HFFc6 (cell line): ENCODE data around the gene UPP2. TPM values are rescaled to one million over a fixed set of nuclear protein-coding genes. Genes with fewer than 3 reads are reported as not detected.

Source experiments
- DNase-seq: peaks from one replicate; pipeline ENCODE4 v3.0.0-alpha.2; 2018
- H3K27ac Mint-ChIP-seq: 2 replicates; pipeline ENCODE4 v1.8.0; 2020; ENCODE audit warnings: mild to moderate bottlenecking, mixed read lengths
- H3K27me3 Mint-ChIP-seq: 2 replicates; pipeline ENCODE4 v1.8.0; 2021; ENCODE audit warnings: mild to moderate bottlenecking, moderate library complexity, mixed read lengths; ENCODE audit not compliant: insufficient read depth
- H3K36me3 Mint-ChIP-seq: 2 replicates; pipeline ENCODE4 v1.8.0; 2021; ENCODE audit warnings: low read depth, mixed read lengths
- H3K4me1 Mint-ChIP-seq: 2 replicates; pipeline ENCODE4 v1.8.0; 2020; ENCODE audit warnings: low read depth, mixed read lengths
- H3K4me3 Mint-ChIP-seq: 2 replicates; pipeline ENCODE4 v1.8.0; 2020; ENCODE audit warnings: mild to moderate bottlenecking, moderate library complexity, mixed read lengths
- H3K9me3 Mint-ChIP-seq: 2 replicates; pipeline ENCODE4 v1.8.0; 2020; ENCODE audit warnings: mild to moderate bottlenecking, mixed read lengths
- CTCF ChIP-seq: fragments of 200-600 bp; sonication (generic); IDR thresholded peaks from 2 replicates; pipeline ENCODE4 v1.5.0; 2021; ENCODE audit warnings: antibody characterized with exemption, mild to moderate bottlenecking
- total RNA-seq, 6 experiments: library from RNA; stranded (reverse); fragmentation: NEBNext Ultra II Directional; extraction: Animal tissue kit (Norgen Biotek cat#: 25700); gene quantifications; 2 replicates in 1 of 6; 3 replicates in 5 of 6; pipeline ENCODE4 v1.2.3, GENCODE V29; 2021

UPP2 gene
- total RNA-seq, 6 experiments from 2014 or later = not detected

GRCh38 chr2:158174956-158175355, 73.3 kb downstream of the UPP2 start:
- TF ChIP-seq CTCF = no peak
- Mint-ChIP-seq H3K27me3 (peaks cover 2% of the 10 kb centered on the region), H3K4me1 (no peaks in the 10 kb centered on the region; the same call in 1 of the 2 replicates), H3K9me3 (no peaks in the 10 kb centered on the region), H3K36me3 (no peaks in the 10 kb centered on the region), H3K4me3 (no peak overlapping the region), H3K27ac (no peak overlapping the region)
- no peak for DNase-seq

- no peaks in the 10 kb centered on the region for H3K9me3 Mint-ChIP-seq
- no peak for DNase-seq
- no peak for TF ChIP-seq CTCF
- no peaks in the 10 kb centered on the region; the same call in 1 of the 2 replicates for H3K4me1 Mint-ChIP-seq
- H3K4me3 Mint-ChIP-seq = no peak overlapping the region
- peaks cover 3% of the 10 kb centered on the region for H3K27me3 Mint-ChIP-seq
- H3K36me3 Mint-ChIP-seq = no peaks in the 10 kb centered on the region
- H3K27ac Mint-ChIP-seq = no peak overlapping the region
Observed at GRCh38 chr2:158178646-158179045, 77.0 kb downstream of the UPP2 start.

GRCh38 chr2:158179660-158180059, 78.0 kb downstream of the UPP2 start:
- no peak overlapping the region for H3K4me3 Mint-ChIP-seq
- peaks cover 2% of the 10 kb centered on the region for H3K27me3 Mint-ChIP-seq
- peak; percentile 68 for TF ChIP-seq CTCF

GRCh38 chr2:158181171-158181570, 79.5 kb downstream of the UPP2 start:
- H3K36me3 Mint-ChIP-seq = no peaks in the 10 kb centered on the region

More at GRCh38 chr2:158179660-158180059, 78.0 kb downstream of the UPP2 start:
- Mint-ChIP-seq H3K36me3 (no peaks in the 10 kb centered on the region), H3K4me1 (no peaks in the 10 kb centered on the region; the same call in 1 of the 2 replicates), H3K9me3 (no peaks in the 10 kb centered on the region), H3K27ac (no peak overlapping the region)
- DNase-seq = no peak

GRCh38 chr2:158182676-158183295, 81.1 kb downstream of the UPP2 start:
- Mint-ChIP-seq H3K4me3 (no peak overlapping the region), H3K36me3 (no peaks in the 10 kb centered on the region), H3K9me3 (no peaks in the 10 kb centered on the region), H3K27me3 (peaks cover 2% of the 10 kb centered on the region; the same call in 1 of the 2 replicates), H3K4me1 (no peaks in the 10 kb centered on the region; the same call in 1 of the 2 replicates), H3K27ac (no peak overlapping the region)
- DNase-seq = no peak
- TF ChIP-seq CTCF = no peak

More at GRCh38 chr2:158181171-158181570, 79.5 kb downstream of the UPP2 start:
- H3K27ac Mint-ChIP-seq = no peak overlapping the region
- no peak for DNase-seq
- H3K4me1 Mint-ChIP-seq = no peaks in the 10 kb centered on the region; the same call in 1 of the 2 replicates
- peaks cover 2% of the 10 kb centered on the region for H3K27me3 Mint-ChIP-seq
- no peak overlapping the region for H3K4me3 Mint-ChIP-seq
- TF ChIP-seq CTCF = no peak
- no peaks in the 10 kb centered on the region for H3K9me3 Mint-ChIP-seq
